ENCODE results near the gene ZG16.

The ZG16 gene

DNA sequence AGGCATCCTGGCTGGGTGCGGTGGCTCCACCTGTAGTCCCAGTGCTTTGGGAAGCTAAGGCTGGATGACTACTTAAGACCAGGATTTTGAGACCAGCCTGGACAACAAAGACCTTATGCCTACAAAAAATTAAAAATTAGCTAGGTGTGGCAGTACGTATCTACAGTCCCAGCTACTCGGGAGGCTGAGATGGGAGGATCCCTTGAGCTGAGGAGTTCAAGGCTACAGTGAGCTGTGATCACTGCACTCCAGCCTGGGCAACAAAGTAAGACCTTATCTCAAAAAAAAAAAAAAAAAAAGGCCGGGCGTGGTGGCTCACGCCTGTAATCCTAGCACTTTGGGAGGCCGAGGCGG lies 48.3 kb downstream of the ZG16 start:
- FAIRE-seq, result no peak

DNA sequence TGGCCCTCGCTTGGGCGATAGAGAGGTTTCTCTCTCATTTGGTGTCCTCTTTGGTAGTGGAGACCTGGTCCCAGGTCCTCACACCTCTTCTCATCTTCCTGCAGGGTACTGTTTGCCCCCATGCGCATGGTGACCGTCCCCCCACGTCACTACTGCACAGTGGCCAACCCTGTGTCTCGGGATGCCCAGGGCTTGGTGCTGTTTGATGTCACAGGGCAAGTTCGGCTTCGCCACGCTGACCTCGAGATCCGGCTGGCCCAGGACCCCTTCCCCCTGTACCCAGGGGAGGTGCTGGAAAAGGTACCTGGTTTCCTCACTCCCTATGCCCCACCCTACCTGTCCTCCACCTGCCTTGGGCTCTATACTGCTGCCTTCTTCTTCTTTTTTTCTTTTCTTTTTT lies 52.7 kb downstream of the ZG16 start:
- FAIRE-seq, result no peak

DNA sequence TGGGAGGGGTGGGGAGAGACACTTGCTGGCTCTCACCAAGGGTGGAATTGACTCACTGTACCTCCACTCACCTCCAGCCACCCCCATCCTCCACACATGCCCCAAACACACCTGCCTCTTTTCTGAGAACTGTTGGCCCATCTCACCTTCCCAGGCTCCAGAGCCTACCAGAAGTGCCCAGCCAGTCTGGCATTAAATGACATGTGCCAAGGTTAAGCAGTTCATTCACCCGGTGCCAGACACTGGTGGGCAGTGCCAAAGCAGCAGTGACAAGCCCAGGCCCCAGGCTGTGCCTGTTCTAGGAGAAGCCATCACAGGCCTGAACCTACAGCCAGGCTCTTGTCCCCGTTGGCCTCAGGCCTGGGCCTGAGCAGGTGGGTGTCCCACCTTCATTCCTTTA lies 53.4 kb downstream of the ZG16 start:
- no peak for FAIRE-seq

Data from endometrium (tissue), 2 donors.